Urinary bladder (tissue), 4 donors: ENCODE data around the gene IQCH. TPM values are rescaled to one million over a fixed set of nuclear protein-coding genes. Genes with fewer than 3 reads are reported as not detected.
"Not testable (repeated sequence)": the region's sequence is repeated elsewhere in the genome, so short reads cannot be mapped to it uniquely, and the experiment has no call there.

Experiments used
- DNase-seq: peaks from one replicate; pipeline ENCODE4 v3.0.0-alpha.2; 2015; ENCODE audit errors: extremely low spot score
- H3K27ac ChIP-seq: one replicate; pipeline ENCODE4 v1.5.1; 2013; ENCODE audit warnings: low read depth, mild to moderate bottlenecking, moderate library complexity
- H3K36me3 ChIP-seq: one replicate; pipeline ENCODE4 v1.6.1; 2013; ENCODE audit warnings: mild to moderate bottlenecking, moderate library complexity; ENCODE audit not compliant: insufficient read depth
- H3K4me1 ChIP-seq: one replicate; pipeline ENCODE4 v1.6.1; 2013; ENCODE audit warnings: mild to moderate bottlenecking, moderate library complexity; ENCODE audit not compliant: insufficient read depth
- H3K4me3 ChIP-seq: one replicate; pipeline ENCODE4 v1.5.1; 2013; ENCODE audit warnings: low read depth, low read length
- WGBS: extraction: QIAGEN DNeasy Blood & Tissue Kit; methylation state at CpG from one replicate; pipeline ENCODE4 v1.1.7; 2013; 5-methylcytosine and 5-hydroxymethylcytosine counted together
- polyA plus RNA-seq: library from polyadenylated mRNA; stranded (reverse); fragments of 200-250 nt; gene quantifications from one replicate; pipeline ENCODE4 v1.2.3, GENCODE V29; 2013
- total RNA-seq: library from RNA; depleted of rRNA; stranded (reverse); fragments of >200 nt; gene quantifications from one replicate; pipeline ENCODE4 v1.2.3, GENCODE V29; 2014
- donor health status: healthy with polysubstance abuse.
- donor health status: healthy.

The IQCH gene
- total and polyA plus RNA-seq, 2 donors: 0.22 to 4.8 TPM

- peaks cover 3% of the 10 kb centered on the region for H3K4me1 ChIP-seq
- H3K27ac ChIP-seq: no peak overlapping the region
- WGBS: 71% methylated on average over 3 of the region's 3 CpGs
- no peaks in the 10 kb centered on the region for H3K36me3 ChIP-seq
- DNase-seq: no peak
- no peak overlapping the region for H3K4me3 ChIP-seq
These were observed 1.5 kb downstream of the IQCH start for GRCh38 chr15:67256051-67256450.

- 97% methylated on average over 3 of the region's 3 CpGs for WGBS
- DNase-seq, H3K27ac ChIP-seq, H3K4me3 ChIP-seq, H3K4me1 ChIP-seq, H3K36me3 ChIP-seq: not testable (repeated sequence)
These were observed 3.8 kb downstream of the IQCH start for GRCh38 chr15:67258412-67258811.

GRCh38 chr15:67259379-67259778 lies 4.8 kb downstream of the IQCH start:
- Histone ChIP-seq H3K36me3 (no peaks in the 10 kb centered on the region), H3K27ac (no peak overlapping the region), H3K4me3 (no peak overlapping the region), H3K4me1 (no peaks in the 10 kb centered on the region)
- no peak for DNase-seq

GRCh38 chr15:67259806-67260205 lies 5.2 kb downstream of the IQCH start:
- Histone ChIP-seq H3K36me3 (no peaks in the 10 kb centered on the region), H3K27ac (no peak overlapping the region), H3K4me3 (no peak overlapping the region), H3K4me1 (no peaks in the 10 kb centered on the region)
- DNase-seq: no peak

GRCh38 chr15:67266870-67267269 lies 12.3 kb downstream of the IQCH start:
- DNase-seq: no peak
- Histone ChIP-seq H3K4me1 (no peaks in the 10 kb centered on the region), H3K4me3 (no peak overlapping the region), H3K36me3 (no peaks in the 10 kb centered on the region), H3K27ac (no peak overlapping the region)
- 83% methylated on average over 6 of the region's 6 CpGs for WGBS

GRCh38 chr15:67267440-67267839 lies 12.9 kb downstream of the IQCH start:
- no peaks in the 10 kb centered on the region for H3K36me3 ChIP-seq
- H3K4me1 ChIP-seq: no peaks in the 10 kb centered on the region
- H3K27ac ChIP-seq: no peak overlapping the region
- no peak for DNase-seq
- no peak overlapping the region for H3K4me3 ChIP-seq
- WGBS: 57% methylated on average over 3 of the region's 3 CpGs

GRCh38 chr15:67267951-67268941 lies 13.7 kb downstream of the IQCH start:
- WGBS: 65% methylated on average over 9 of the region's 9 CpGs
- Histone ChIP-seq H3K36me3 (no peaks in the 10 kb centered on the region), H3K4me1 (no peaks in the 10 kb centered on the region), H3K27ac (no peak overlapping the region), H3K4me3 (no peak overlapping the region)
- DNase-seq: no peak

GRCh38 chr15:67274236-67274635 lies 19.6 kb downstream of the IQCH start:
- H3K4me3 ChIP-seq: no peak overlapping the region
- H3K4me1 ChIP-seq: no peaks in the 10 kb centered on the region
- no peaks in the 10 kb centered on the region for H3K36me3 ChIP-seq
- DNase-seq: no peak
- 96% methylated on average over 1 of the region's 1 CpG for WGBS
- no peak overlapping the region for H3K27ac ChIP-seq

GRCh38 chr15:67276666-67277065 lies 22.1 kb downstream of the IQCH start:
- no peaks in the 10 kb centered on the region for H3K36me3 ChIP-seq
- no peaks in the 10 kb centered on the region for H3K4me1 ChIP-seq
- H3K27ac ChIP-seq: no peak overlapping the region
- DNase-seq: no peak
- 97% methylated on average over 1 of the region's 1 CpG for WGBS
- H3K4me3 ChIP-seq: no peak overlapping the region

- WGBS: 57% methylated on average over 2 of the region's 2 CpGs
- Histone ChIP-seq H3K4me1 (no peaks in the 10 kb centered on the region), H3K36me3 (no peaks in the 10 kb centered on the region), H3K4me3 (no peak overlapping the region), H3K27ac (no peak overlapping the region)
- DNase-seq: no peak
These were observed 25.6 kb downstream of the IQCH start for GRCh38 chr15:67280217-67280616.

- no peaks in the 10 kb centered on the region for H3K4me1 ChIP-seq
- H3K4me3 ChIP-seq: no peak overlapping the region
- whole genome bisulfite sequencing: 62% methylated on average over 1 of the region's 1 CpG
- no peaks in the 10 kb centered on the region for H3K36me3 ChIP-seq
- no peak overlapping the region for H3K27ac ChIP-seq
- DNase-seq: no peak
These were observed 27.1 kb downstream of the IQCH start for GRCh38 chr15:67281714-67282113.

GRCh38 chr15:67285625-67286024 lies 31.0 kb downstream of the IQCH start:
- H3K36me3 ChIP-seq, DNase-seq, H3K4me1 ChIP-seq, H3K4me3 ChIP-seq, H3K27ac ChIP-seq: not testable (repeated sequence)

GRCh38 chr15:67286400-67286799 lies 31.8 kb downstream of the IQCH start:
- H3K4me3 ChIP-seq, H3K4me1 ChIP-seq, DNase-seq, H3K27ac ChIP-seq, H3K36me3 ChIP-seq: not testable (repeated sequence)
- 83% methylated on average over 6 of the region's 6 CpGs for WGBS

- 99% methylated on average over 1 of the region's 1 CpG for WGBS
- no peaks in the 10 kb centered on the region for H3K4me1 ChIP-seq
- H3K4me3 ChIP-seq: no peak overlapping the region
- no peak overlapping the region for H3K27ac ChIP-seq
- DNase-seq: no peak
- H3K36me3 ChIP-seq: no peaks in the 10 kb centered on the region
These were observed 35.7 kb downstream of the IQCH start for GRCh38 chr15:67290319-67290718.
